Right atrium auricular region (tissue), 2 donors: ENCODE measurements around the gene ACTR3C. TPM values are rescaled to one million over a fixed set of nuclear protein-coding genes. Genes with fewer than 3 reads are reported as not detected.
"Not testable (repeated sequence)": the region's sequence is repeated elsewhere in the genome, so short reads cannot be mapped to it uniquely, and the experiment has no call there.

Experiments used
- DNase-seq: peaks from one replicate; pipeline ENCODE4 v3.0.0-alpha.2; 2019; ENCODE audit warnings: low spot score
- H3K27ac ChIP-seq, 2 donors: fragments of 200-600 bp; sonication (generic); 1 replicate in 1 of 2; 2 replicates in 1 of 2; pipeline ENCODE4 v1.5.1; 2016 to 2019
- H3K27me3 ChIP-seq, 2 donors: fragments of 200-600 bp; sonication (generic); one replicate each; pipeline versions ENCODE4 v1.5.1 to v1.6.0; 2017 to 2019
- H3K36me3 ChIP-seq: fragments of 200-600 bp; sonication (generic); one replicate; pipeline ENCODE4 v1.5.1; 2016
- H3K4me1 ChIP-seq, 2 donors: fragments of 200-600 bp; sonication (generic); one replicate each; pipeline versions ENCODE4 v1.5.1 to v1.6.0; 2017 to 2019
- H3K4me3 ChIP-seq, 2 donors: fragments of 200-600 bp; sonication (generic); 1 replicate in 1 of 2; 2 replicates in 1 of 2; pipeline ENCODE4 v1.5.1; 2017 to 2019; ENCODE audit warnings: mild to moderate bottlenecking in 1 of 2, moderate library complexity in 1 of 2
- H3K9me3 ChIP-seq, 2 donors: fragments of 200-600 bp; sonication (generic); one replicate each; pipeline ENCODE4 v1.5.1; 2019
- CTCF ChIP-seq, 2 donors: fragments of 200-600 bp; sonication (generic); IDR thresholded peaks; one replicate each; pipeline ENCODE4 v1.5.1; 2019; ENCODE audit warnings: antibody characterized with exemption in 2 of 2
- total RNA-seq, 2 donors: library from RNA; depleted of rRNA; stranded (reverse); fragments of >200 nt; gene quantifications; one replicate each; pipeline ENCODE4 v1.1.0, GENCODE V29; 2016

The ACTR3C gene
- total RNA-seq, 2 donors from 2014 or later = 3.2 to 4.1 TPM

- no peak for TF ChIP-seq CTCF (IDR thresholded peaks at IDR 0.05)
- no peak for DNase-seq
- H3K4me3 ChIP-seq = no peak overlapping the region
- no peaks in the 10 kb centered on the region for H3K9me3 ChIP-seq
- H3K27me3 ChIP-seq = no peaks in the 10 kb centered on the region
- H3K36me3 ChIP-seq = no peaks in the 10 kb centered on the region
- H3K27ac ChIP-seq = no peak overlapping the region
- H3K4me1 ChIP-seq = peaks cover 0 to 25% of the 10 kb centered on the region in 2 donors
Measured at GRCh38 chr7:150321788-150322113, 1.6 kb downstream of the ACTR3C start.

- DNase-seq = no peak
- H3K27ac ChIP-seq = no peak overlapping the region
Measured at GRCh38 chr7:150317748-150318444, 5.4 kb downstream of the ACTR3C start.

GRCh38 chr7:150316987-150317386, 6.4 kb downstream of the ACTR3C start:
- DNase-seq, H3K27ac ChIP-seq, H3K36me3 ChIP-seq, H3K4me1 ChIP-seq, H3K9me3 ChIP-seq, H3K4me3 ChIP-seq, H3K27me3 ChIP-seq: not testable (repeated sequence)

More at GRCh38 chr7:150317748-150318444, 5.4 kb downstream of the ACTR3C start:
- peaks cover 0 to 12% of the 10 kb centered on the region in 2 donors for H3K4me1 ChIP-seq
- no peak for TF ChIP-seq CTCF (IDR thresholded peaks at IDR 0.05)
- no peaks in the 10 kb centered on the region for H3K36me3 ChIP-seq
- no peaks in the 10 kb centered on the region for H3K9me3 ChIP-seq
- no peak overlapping the region for H3K4me3 ChIP-seq
- no peaks in the 10 kb centered on the region for H3K27me3 ChIP-seq

- DNase-seq = no peak
- TF ChIP-seq CTCF (IDR thresholded peaks at IDR 0.05) = no peak
- Histone ChIP-seq H3K4me3 (no peak overlapping the region), H3K36me3 (no peaks in the 10 kb centered on the region), H3K27me3 (no peaks in the 10 kb centered on the region), H3K9me3 (no peaks in the 10 kb centered on the region), H3K27ac (no peak overlapping the region), H3K4me1 (no peaks in the 10 kb centered on the region)
Measured at GRCh38 chr7:150314639-150315239, 8.6 kb downstream of the ACTR3C start.

GRCh38 chr7:150313870-150314269, 9.5 kb downstream of the ACTR3C start:
- no peaks in the 10 kb centered on the region for H3K4me1 ChIP-seq
- no peak overlapping the region for H3K4me3 ChIP-seq
- H3K36me3 ChIP-seq = no peaks in the 10 kb centered on the region
- no peaks in the 10 kb centered on the region for H3K27me3 ChIP-seq
- no peak for DNase-seq
- TF ChIP-seq CTCF (IDR thresholded peaks at IDR 0.05) = no peak
- H3K9me3 ChIP-seq = no peaks in the 10 kb centered on the region
- H3K27ac ChIP-seq = no peak overlapping the region

- Histone ChIP-seq H3K36me3 (no peaks in the 10 kb centered on the region), H3K27ac (no peak overlapping the region), H3K4me1 (no peaks in the 10 kb centered on the region), H3K4me3 (no peak overlapping the region), H3K27me3 (no peaks in the 10 kb centered on the region), H3K9me3 (no peaks in the 10 kb centered on the region)
- no peak for DNase-seq
- no peak for TF ChIP-seq CTCF (IDR thresholded peaks at IDR 0.05)
Measured at GRCh38 chr7:150313367-150313809, 10.0 kb downstream of the ACTR3C start.

- not testable (repeated sequence) for H3K4me3 ChIP-seq, DNase-seq, H3K4me1 ChIP-seq, H3K27me3 ChIP-seq, H3K27ac ChIP-seq, H3K36me3 ChIP-seq, H3K9me3 ChIP-seq
Measured at GRCh38 chr7:150312649-150313366, 10.5 kb downstream of the ACTR3C start.
